HL-60 (cell line): ENCODE data around the gene ANKRD11.

Experiments used
- CTCF ChIP-seq: IDR thresholded peaks from one replicate; pipeline ENCODE4 v1.5.1; 2011; ENCODE audit warnings: low read length, control low read depth, inconsistent platforms; ENCODE audit not compliant: insufficient read depth
- POLR2AphosphoS5 ChIP-seq: IDR thresholded peaks from 2 replicates; pipeline ENCODE4 v1.6.1; 2012; ENCODE audit warnings: low read depth

- TF ChIP-seq CTCF (no peak), POLR2AphosphoS5 (no peak)
These were observed 82.0 kb downstream of the ANKRD11 start for GRCh38 chr16:89408315-89408714.
